ENCODE results near the gene GEMIN7.

GEMIN7 gene

DNA sequence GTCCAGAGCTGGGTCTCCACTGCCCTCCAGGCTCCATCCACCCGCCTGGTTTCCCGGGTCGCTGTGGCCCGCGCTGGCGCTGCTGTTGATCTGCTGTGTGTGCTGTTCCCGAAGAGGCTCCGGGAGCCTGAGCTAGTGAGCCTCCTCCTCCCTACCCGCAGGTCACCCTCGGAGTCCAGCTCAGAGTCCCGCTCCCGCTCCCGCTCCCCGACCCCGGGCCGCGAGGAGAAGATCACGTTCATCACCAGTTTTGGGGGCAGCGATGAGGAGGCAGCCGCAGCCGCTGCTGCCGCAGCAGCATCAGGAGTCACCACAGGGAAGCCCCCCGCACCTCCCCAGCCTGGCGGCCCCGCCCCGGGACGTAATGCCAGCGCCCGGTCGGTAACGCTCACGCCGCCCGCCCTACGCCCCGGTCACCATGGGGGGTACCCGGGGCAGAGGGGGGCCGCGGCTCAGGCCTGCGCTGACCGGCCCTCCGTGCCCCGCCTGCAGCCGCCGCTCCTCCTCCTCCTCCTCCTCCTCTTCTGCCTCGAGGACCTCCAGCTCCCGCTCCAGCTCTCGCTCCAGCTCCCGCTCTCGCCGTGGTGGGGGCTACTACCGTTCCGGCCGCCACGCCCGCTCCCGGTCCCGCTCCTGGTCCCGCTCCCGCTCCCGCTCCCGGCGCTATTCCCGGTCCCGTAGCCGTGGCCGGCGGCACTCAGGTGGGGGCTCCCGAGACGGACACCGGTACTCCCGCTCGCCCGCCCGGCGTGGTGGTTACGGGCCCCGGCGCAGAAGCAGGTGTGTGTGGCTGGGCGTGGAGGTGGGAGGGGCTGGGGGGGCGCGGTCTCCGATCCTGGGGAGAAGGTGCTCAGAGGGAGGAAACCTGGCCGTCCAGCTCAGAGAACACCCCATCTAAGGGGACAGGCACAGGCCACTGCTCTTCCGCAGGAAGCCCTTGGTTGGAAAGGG, 14.9 kb upstream of the GEMIN7 start:
- no peak for DNase-seq

DNA sequence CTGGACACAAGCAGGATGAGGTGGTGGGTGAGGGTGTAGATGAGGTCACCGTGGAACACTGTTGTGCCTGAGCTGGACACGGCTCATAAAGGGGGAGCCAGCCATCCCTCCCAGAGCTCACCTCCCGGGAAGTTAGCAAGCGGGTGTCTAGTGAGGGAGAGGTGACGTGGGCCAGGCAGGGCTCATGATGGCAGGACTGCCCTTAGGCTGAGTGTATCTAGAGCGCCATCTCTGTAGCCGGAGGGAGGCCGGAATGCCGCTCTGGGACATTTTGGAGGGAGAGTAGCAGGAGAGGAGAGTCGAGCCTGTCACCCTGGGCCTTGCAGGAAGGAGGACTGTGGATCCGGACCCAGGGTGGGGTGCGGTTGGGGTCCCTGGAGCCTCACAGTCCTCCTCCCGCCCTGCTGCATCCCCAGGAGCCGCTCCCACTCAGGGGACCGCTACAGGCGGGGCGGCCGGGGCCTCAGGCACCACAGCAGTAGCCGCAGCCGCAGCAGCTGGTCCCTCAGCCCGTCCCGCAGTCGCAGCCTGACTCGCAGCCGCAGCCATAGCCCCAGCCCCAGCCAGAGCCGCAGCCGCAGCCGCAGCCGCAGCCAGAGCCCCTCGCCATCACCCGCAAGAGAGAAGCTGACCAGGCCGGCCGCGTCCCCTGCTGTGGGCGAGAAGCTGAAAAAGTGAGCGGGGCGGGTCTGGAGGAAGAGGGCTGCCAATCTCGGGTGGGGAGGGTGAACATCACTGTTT, 12.0 kb upstream of the GEMIN7 start:
- no peak for DNase-seq

GRCh38 chr19:45068041-45068440, 11.0 kb upstream of the GEMIN7 start:
- DNase-seq = no peak

GRCh38 chr19:45069056-45069455, 10.0 kb upstream of the GEMIN7 start:
- DNase-seq = no peak

DNA sequence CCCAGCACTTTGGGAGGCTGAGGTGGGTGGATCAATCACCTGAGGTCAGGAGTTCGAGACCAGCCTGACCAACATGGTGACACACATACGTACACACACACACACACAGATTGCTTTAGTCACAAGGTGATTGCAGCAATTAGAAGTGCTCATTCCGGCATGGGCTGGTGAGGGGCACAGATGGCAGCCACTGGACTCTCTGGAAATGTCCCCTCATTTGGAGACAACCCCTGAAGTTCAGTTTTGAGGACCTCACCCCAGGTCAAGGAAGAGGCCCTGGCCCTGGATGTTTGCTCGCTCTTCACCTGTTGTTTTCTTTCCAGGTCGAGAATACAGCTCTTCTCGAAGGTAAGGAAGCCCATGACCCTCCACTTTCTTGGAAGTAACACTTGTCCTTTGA, 8.8 kb upstream of the GEMIN7 start:
- DNase-seq = no peak

GRCh38 chr19:45070861-45071544, 8.1 kb upstream of the GEMIN7 start:
- DNase-seq = no peak

GRCh38 chr19:45071545-45071938, 7.5 kb upstream of the GEMIN7 start:
- DNase-seq = no peak

DNA sequence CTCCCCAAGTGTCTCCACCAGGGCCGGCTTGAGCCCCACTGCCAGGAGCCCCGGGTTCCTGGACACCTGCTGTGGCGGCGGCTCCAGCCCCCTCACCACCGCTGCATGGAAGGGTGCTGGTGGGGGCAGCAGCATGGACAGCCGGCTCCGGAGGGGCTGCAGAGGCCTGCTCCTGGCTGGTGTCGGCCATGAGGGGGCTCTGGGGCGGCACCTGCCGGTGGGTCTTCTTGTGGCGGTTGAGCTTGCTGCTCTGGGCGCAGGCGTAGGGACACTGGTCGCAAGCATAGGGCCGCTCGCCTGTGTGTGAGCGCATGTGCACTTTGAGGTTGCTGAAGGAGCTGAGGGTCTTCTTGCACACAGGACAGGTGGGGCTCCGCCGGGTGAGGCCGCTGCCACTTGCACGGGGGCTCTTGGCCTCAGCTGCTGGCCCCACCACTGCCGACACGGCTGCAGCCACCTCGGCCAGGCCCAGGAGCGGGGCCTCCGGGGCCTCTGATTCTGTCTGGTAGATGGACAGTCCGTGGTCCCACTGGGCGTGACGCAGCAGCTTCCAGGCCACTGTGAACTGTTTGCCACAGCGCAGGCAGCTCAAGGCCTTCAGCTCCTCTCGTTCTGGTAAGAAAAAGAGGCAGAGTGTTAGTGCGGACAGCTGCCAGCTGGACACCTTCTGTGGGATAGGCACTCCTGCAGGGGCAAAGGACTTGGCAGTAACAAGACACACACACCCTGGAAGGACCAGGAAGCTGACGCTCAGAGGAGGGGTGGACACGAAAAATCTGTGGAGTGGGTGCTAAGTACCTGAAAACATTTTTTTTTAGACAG, 6.9 kb upstream of the GEMIN7 start:
- no peak for DNase-seq

DNA sequence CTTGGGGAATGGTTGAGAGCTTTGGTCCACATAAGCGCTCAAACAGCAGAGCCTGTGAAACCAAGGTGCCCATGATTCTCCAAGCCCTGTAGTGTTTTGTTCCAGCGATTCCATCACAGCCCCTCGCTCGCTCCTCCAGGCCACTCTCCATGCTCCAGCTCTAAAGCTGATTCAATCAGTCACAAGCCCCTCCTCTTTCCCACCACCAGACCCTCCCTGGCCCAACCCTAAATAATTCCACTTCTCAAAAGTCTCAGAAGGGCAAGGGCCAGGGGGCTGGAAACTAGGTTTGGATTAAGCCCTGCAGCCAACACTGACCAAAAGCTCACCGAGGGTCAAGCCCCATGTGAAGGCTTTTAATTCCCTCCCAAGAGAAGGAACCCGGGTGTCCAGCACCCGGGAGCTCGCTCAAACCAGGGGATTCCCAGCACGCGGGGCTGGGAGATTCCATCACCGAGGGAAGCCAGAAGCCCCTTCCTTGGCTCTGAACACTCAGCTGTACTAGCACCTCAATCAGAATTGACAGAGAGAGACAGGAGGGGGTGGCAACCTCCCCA, 4.2 kb upstream of the GEMIN7 start:
- DNase-seq = no peak

DNA sequence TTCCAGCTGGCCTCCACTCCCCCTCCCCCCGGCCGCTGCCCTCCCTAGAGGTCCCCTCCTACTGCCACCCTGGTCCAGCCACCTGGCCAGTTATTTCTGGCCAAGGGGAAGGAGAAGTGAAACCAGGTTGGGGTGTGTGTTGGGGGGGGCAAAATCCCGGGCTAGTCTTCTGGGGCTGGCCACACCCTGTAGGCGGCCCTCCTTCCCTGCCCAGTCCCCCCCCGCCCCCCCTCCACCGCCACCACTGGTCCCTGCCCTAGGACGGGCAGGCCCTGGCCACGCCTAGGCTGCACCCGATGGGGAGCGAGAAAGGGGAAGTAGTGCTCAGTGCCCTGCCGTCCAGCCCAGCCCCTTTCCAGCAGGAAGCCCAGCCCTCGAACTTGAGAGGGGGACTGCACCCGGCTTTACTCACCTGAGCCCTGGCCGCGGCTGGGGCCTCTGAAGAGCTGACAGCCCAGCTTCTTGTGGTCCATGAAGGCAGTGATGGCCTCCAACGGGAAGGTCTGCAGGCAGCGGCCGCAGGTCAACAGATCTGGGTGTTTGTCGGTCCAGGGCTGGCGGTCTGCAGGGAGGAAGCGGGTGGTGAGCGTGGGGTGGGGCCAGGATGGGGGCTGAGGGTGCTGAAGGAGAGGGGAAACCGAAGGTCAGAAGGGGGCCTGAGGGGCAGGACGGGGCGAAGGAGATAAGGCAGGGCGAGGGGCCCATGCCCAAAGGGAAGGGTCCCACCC, 3.6 kb upstream of the GEMIN7 start:
- DNase-seq = no peak

DNA sequence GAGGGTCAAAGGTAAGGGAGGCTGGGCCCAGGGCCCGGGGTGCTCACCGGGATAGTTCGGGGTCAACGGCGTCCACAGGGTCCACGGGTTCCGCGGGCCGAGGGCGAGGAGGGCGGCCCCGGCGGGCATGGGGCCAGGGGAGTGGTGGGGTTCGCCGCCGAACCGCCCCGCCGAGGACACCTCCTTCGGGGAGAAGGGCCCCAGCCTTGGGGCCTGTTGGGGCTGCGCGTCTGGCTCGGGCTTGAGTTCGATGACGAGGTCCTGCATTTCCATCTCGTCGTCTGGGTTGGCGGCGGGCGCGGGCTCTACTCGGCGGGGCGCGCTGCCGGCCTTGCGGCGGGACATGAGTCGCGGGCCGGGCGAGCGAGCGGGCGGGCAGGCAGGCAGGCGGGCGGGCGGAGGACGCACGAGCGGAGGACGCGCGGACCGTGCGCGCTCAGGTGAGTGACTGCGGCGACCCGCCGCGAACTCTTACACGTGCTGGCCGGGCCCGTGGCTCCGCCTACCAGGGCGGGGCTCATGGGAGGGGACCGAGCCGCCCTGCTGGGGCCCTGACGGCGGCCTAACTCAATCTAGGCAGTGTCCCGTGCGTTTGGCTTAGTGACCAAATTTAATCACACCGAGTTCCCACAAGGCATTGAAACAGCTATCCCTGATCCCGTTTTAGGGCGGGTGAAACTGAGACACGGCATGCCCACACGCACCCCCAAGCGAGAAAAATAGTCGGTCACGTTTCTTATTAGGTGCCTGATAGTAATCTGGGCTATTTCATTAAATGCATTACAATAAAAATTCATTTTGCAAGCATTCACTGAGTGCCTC, 2.8 kb upstream of the GEMIN7 start, which contains the start of gene ZNF296:
Gene ZNF296, minus strand, starts transcription at position 450 of the 822 bp plus-strand sequence. Its CDS starts 105 bp downstream, at position 345.
- peak; percentile 16 for DNase-seq

GRCh38 chr19:45076851-45077730, 2.0 kb upstream of the GEMIN7 start:
- DNase-seq = no peak

GRCh38 chr19:45078390-45079062, 534 bp upstream of the GEMIN7 start:
- DNase-seq = no peak

GRCh38 chr19:45079911-45080370, 881 bp downstream of the GEMIN7 start:
- DNase-seq = no peak

- no peak for DNase-seq
Measured at GRCh38 chr19:45082170-45082569, 3.1 kb downstream of the GEMIN7 start.

DNA sequence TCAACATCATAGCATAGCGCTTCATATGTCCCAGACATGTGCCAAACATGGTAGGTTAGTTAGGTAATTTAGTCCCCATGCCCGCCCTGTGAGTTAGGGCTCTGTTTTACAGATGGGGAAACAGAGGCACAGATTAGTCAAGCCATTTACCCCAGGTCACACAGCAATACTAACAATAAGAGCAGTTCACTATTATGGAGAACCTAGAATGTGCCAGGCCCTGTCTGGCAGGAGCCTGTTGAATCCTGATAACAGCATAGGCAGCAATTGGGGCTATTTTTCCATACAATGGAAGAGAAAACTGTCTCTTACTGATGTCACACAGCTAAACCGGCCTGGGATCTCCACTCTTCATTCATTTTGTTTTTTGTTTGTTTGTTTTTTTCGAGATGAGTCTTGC, 7.4 kb downstream of the GEMIN7 start:
- no peak for DNase-seq

DNA sequence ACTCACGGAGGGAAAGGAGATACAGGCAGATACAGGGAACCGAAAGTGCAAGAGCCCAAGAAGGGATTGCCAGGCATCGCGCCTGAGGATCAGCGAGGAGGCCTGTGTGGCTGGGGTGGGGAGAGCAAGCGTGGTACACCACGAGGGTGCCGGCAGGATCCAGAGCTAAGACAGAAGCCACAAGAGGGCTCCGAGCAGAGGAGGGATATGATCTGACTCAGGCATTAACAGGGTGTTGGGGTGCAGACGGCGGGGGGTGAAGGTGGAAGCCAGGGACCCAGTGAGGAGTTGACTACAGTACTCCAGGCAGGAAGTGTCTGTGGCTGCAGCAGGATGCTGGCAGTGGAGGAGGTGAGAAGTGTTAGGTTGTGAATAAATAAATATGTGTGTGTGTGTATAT, 8.5 kb downstream of the GEMIN7 start:
- DNase-seq = no peak

- DNase-seq = no peak
Measured at GRCh38 chr19:45090034-45090433, 11.0 kb downstream of the GEMIN7 start.

GRCh38 chr19:45090606-45091005, 11.5 kb downstream of the GEMIN7 start:
- no peak for DNase-seq

Measured in NCI-H345 (cell line).